HepG2 (cell line): ENCODE results near the gene ATOSB. TPM values are rescaled to one million over a fixed set of nuclear protein-coding genes. Genes with fewer than 3 reads are reported as not detected.

Experiments
- ASH2L ChIP-seq: fragments of 300-600, 200-600 bp; sonication (generic); IDR thresholded peaks from 2 replicates; pipeline ENCODE4 v1.7.0; 2017; ENCODE audit warnings: low read depth, mild to moderate bottlenecking, moderate library complexity, mixed read lengths, low read length; ENCODE audit not compliant: insufficient read length
- FOXP1 ChIP-seq, 2 experiments: fragments of 450-650 bp in 1 of 2; IDR thresholded peaks; 2 replicates each; pipeline ENCODE4 v1.6.1; 2017 to 2018; ENCODE audit warnings: antibody characterized with exemption in 1 of 2
- GFI1 ChIP-seq: sonication (generic); formaldehyde crosslinking; IDR thresholded peaks from 2 replicates; pipeline ENCODE4 v1.5.0; 2020; ENCODE audit warnings: missing genetic modification reagents, mild to moderate bottlenecking, borderline replicate concordance
- KAT8 ChIP-seq: IDR thresholded peaks from 2 replicates; pipeline ENCODE4 v1.6.1; 2016; ENCODE audit warnings: missing genetic modification reagents, missing compliant biosample characterization
- KDM3A ChIP-seq: IDR thresholded peaks from 2 replicates; pipeline ENCODE4 v1.6.1; 2018; ENCODE audit warnings: low read depth, missing compliant biosample characterization
- KMT2B ChIP-seq: IDR thresholded peaks from 2 replicates; pipeline ENCODE4 v1.6.1; 2016; ENCODE audit warnings: missing genetic modification reagents, missing compliant biosample characterization
- NFE2L1 ChIP-seq: sonication (generic); formaldehyde crosslinking; IDR thresholded peaks from 2 replicates; pipeline ENCODE4 v1.4.0; 2020; ENCODE audit warnings: missing genetic modification reagents, mild to moderate bottlenecking, borderline replicate concordance
- SMAD9 ChIP-seq: sonication (generic); formaldehyde crosslinking; IDR thresholded peaks from 2 replicates; pipeline ENCODE4 v1.5.1; 2020; ENCODE audit warnings: mild to moderate bottlenecking, missing genetic modification reagents
- ZBTB20 ChIP-seq: sonication (generic); formaldehyde crosslinking; IDR thresholded peaks from 2 replicates; pipeline ENCODE4 v1.8.1; 2023; ENCODE audit warnings: missing genetic modification reagents, low read depth, mild to moderate bottlenecking, borderline replicate concordance
- ZBTB26 ChIP-seq: IDR thresholded peaks from 2 replicates; pipeline ENCODE4 v1.6.1; 2016; ENCODE audit warnings: missing compliant biosample characterization, missing genetic modification reagents, borderline replicate concordance
- ZBTB8A ChIP-seq: sonication (generic); formaldehyde crosslinking; IDR thresholded peaks from 2 replicates; pipeline ENCODE4 v1.4.0; 2020; ENCODE audit warnings: mild to moderate bottlenecking, low read depth, missing genetic modification reagents, borderline replicate concordance
- ZMYM3 ChIP-seq: sonication (generic); formaldehyde crosslinking; IDR thresholded peaks from 2 replicates; pipeline ENCODE4 v1.5.1; 2020; ENCODE audit warnings: mild to moderate bottlenecking, missing genetic modification reagents
- ZNF235 ChIP-seq: sonication (generic); formaldehyde crosslinking; IDR thresholded peaks from 2 replicates; pipeline ENCODE4 v1.8.1; 2023; ENCODE audit warnings: mild to moderate bottlenecking, missing genetic modification reagents, borderline replicate concordance
- ZNF253 ChIP-seq: sonication (generic); formaldehyde crosslinking; IDR thresholded peaks from 2 replicates; pipeline ENCODE4 v1.8.0; 2022; ENCODE audit warnings: mild to moderate bottlenecking, missing genetic modification reagents, borderline replicate concordance
- ZNF33A ChIP-seq: sonication (generic); formaldehyde crosslinking; IDR thresholded peaks from 2 replicates; pipeline ENCODE4 v1.5.1; 2020; ENCODE audit warnings: missing genetic modification reagents, mild to moderate bottlenecking, moderate library complexity, borderline replicate concordance
- ZNF383 ChIP-seq: sonication (generic); formaldehyde crosslinking; IDR thresholded peaks from 2 replicates; pipeline ENCODE4 v1.4.0; 2020; ENCODE audit warnings: missing genetic modification reagents, mild to moderate bottlenecking, borderline replicate concordance
- ZNF468 ChIP-seq: sonication (generic); formaldehyde crosslinking; IDR thresholded peaks from 2 replicates; pipeline ENCODE4 v1.8.0; 2022; ENCODE audit warnings: mild to moderate bottlenecking, moderate library complexity, missing genetic modification reagents
- ZNF546 ChIP-seq: sonication (generic); formaldehyde crosslinking; conservative IDR thresholded peaks from 2 replicates; pipeline ENCODE4 v1.8.1; 2023; ENCODE audit warnings: mild to moderate bottlenecking, missing genetic modification reagents
- ZNF550 ChIP-seq: sonication (generic); formaldehyde crosslinking; IDR thresholded peaks from 2 replicates; pipeline ENCODE4 v1.4.0; 2020; ENCODE audit warnings: mild to moderate bottlenecking, missing genetic modification reagents, borderline replicate concordance
- ZNF678 ChIP-seq: sonication (generic); formaldehyde crosslinking; IDR thresholded peaks from 2 replicates; pipeline ENCODE4 v1.4.0; 2020; ENCODE audit warnings: mild to moderate bottlenecking, missing genetic modification reagents
- polyA plus RNA-seq, 8 experiments: library from polyadenylated mRNA; depleted of rRNA in 3 of 8; stranded (reverse) in 7 of 8; unstranded in 1 of 8; fragments of >200 nt; fragmentation: Illumina TruSeq in 4 of 8; extraction: Trizol in 4 of 8; gene quantifications; 2 replicates each; pipeline versions ENCODE4 v1.2.1 to v1.2.3, GENCODE V29; 2011 to 2016; ENCODE audit warnings: low read depth in 4 of 8, missing spikeins in 1 of 8, mixed read lengths in 1 of 8; ENCODE audit not compliant: insufficient read depth in 1 of 8
- total RNA-seq, 5 experiments: library from RNA; depleted of rRNA; stranded (reverse); fragments of >200 nt; fragmentation: Illumina TruSeq; extraction: Trizol; gene quantifications; 2 replicates each; pipeline ENCODE4 v1.2.3, GENCODE V29; 2016; ENCODE audit warnings: low read depth in 1 of 5
- TF ChIP-seq, protein P1 (sequence below): sonication (generic); formaldehyde crosslinking; IDR thresholded peaks from 2 replicates; pipeline ENCODE4 v1.4.0; 2020; ENCODE audit warnings: missing genetic modification reagents
- TF ChIP-seq, protein P2 (sequence below): sonication (generic); formaldehyde crosslinking; IDR thresholded peaks from 2 replicates; pipeline ENCODE4 v1.5.1; 2020; ENCODE audit warnings: mild to moderate bottlenecking, moderate library complexity, missing genetic modification reagents
- TF ChIP-seq, protein P3 (sequence below): sonication (generic); formaldehyde crosslinking; IDR thresholded peaks from 2 replicates; pipeline ENCODE4 v1.4.0; 2020; ENCODE audit warnings: low read depth, mild to moderate bottlenecking, missing genetic modification reagents

ATOSB gene
- total and polyA plus RNA-seq, 2 of the 13 experiments (the other 11 are each of a cell fraction or from before 2014, with no cell fraction given): 1.9 to 6.4 TPM

DNA sequence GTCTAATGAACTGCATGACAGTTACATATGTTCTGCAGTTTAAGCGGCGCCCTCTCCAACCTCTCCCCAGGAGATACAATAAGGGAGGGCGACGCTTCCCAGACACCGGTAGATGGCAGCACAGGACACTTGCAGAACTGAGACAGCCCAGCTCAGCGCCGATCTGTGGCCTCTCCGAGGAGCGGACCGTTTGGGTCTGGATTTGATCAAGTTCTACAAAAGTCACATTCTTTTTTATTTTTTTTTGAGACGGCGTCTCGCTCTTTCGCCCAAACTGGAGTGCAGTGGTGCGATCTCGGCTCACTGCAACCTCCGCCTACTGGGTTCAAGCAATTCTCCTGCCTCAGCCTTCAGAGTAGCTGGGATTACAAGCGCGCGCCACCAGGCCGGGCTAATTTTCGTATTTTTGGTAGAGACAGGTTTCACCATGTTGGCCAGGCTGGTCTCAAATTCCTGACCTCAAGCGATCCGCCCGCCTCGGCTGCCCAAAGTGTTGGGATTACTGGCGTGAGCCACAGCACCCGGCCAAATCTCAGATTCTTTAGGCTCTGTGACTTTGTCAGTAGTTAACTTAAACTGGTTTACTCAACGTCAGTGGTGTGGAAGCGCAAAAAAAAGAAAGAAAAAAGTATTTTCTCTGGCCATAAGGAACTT lies 1.4 kb upstream of the ATOSB start (continued):
- TF ChIP-seq ZNF235 (CRISPR knock-in tag) (no peak), ZNF678 (no peak), ZBTB26 (CRISPR knock-in tag) (no peak), SMAD9 (CRISPR knock-in tag) (no peak), ZNF383 (CRISPR knock-in tag) (no peak), ZBTB8A (CRISPR knock-in tag) (0 out of 2 replicates have a peak, but pooled peaks have one; percentile 46), ZNF546 (CRISPR knock-in tag) (no peak), ZMYM3 (no peak), ASH2L (no peak), FOXP1 (IDR thresholded peaks at IDR 0.05) (no peak), FOXP1 (CRISPR knock-in tag; IDR thresholded peaks at IDR 0.05) (no peak), ZNF33A (no peak), GFI1 (CRISPR knock-in tag) (no peak), ZNF468 (CRISPR knock-in tag) (no peak), NFE2L1 (CRISPR knock-in tag) (no peak), KDM3A (CRISPR knock-in tag) (peak; percentile 65; the same call in 1 of the 2 replicates), KMT2B (CRISPR knock-in tag) (0 out of 2 replicates have a peak, but pooled peaks have one; percentile 28), ZBTB20 (CRISPR knock-in tag) (no peak), ZNF550 (CRISPR knock-in tag) (no peak), ZNF253 (CRISPR knock-in tag) (no peak), KAT8 (peak; percentile 44; the same call in 1 of the 2 replicates)
- TF ChIP-seq, protein P1, sequence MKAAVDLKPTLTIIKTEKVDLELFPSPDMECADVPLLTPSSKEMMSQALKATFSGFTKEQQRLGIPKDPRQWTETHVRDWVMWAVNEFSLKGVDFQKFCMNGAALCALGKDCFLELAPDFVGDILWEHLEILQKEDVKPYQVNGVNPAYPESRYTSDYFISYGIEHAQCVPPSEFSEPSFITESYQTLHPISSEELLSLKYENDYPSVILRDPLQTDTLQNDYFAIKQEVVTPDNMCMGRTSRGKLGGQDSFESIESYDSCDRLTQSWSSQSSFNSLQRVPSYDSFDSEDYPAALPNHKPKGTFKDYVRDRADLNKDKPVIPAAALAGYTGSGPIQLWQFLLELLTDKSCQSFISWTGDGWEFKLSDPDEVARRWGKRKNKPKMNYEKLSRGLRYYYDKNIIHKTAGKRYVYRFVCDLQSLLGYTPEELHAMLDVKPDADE (CRISPR knock-in tag): no peak
- TF ChIP-seq, protein P2, sequence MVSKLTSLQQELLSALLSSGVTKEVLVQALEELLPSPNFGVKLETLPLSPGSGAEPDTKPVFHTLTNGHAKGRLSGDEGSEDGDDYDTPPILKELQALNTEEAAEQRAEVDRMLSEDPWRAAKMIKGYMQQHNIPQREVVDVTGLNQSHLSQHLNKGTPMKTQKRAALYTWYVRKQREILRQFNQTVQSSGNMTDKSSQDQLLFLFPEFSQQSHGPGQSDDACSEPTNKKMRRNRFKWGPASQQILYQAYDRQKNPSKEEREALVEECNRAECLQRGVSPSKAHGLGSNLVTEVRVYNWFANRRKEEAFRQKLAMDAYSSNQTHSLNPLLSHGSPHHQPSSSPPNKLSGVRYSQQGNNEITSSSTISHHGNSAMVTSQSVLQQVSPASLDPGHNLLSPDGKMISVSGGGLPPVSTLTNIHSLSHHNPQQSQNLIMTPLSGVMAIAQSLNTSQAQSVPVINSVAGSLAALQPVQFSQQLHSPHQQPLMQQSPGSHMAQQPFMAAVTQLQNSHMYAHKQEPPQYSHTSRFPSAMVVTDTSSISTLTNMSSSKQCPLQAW: no peak
- TF ChIP-seq, protein P3, sequence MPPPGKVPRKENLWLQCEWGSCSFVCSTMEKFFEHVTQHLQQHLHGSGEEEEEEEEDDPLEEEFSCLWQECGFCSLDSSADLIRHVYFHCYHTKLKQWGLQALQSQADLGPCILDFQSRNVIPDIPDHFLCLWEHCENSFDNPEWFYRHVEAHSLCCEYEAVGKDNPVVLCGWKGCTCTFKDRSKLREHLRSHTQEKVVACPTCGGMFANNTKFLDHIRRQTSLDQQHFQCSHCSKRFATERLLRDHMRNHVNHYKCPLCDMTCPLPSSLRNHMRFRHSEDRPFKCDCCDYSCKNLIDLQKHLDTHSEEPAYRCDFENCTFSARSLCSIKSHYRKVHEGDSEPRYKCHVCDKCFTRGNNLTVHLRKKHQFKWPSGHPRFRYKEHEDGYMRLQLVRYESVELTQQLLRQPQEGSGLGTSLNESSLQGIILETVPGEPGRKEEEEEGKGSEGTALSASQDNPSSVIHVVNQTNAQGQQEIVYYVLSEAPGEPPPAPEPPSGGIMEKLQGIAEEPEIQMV (CRISPR knock-in tag): 0 out of 2 replicates have a peak, but pooled peaks have one; percentile 79
